PC-9 (cell line): Measurements from ENCODE around the gene VSIG10. TPM values are rescaled to one million over a fixed set of nuclear protein-coding genes. Genes with fewer than 3 reads are reported as not detected.
A peak's percentile ranks its signal among the peaks of the same experiment; 100 is the strongest.

Experiments
- BruUV-seq: library from RNA; stranded (reverse); fragments of 400-500 nt; replicated peaks from 2 replicates; lab custom pipeline; 2021; lab: Mats Ljungman, UMichigan
- CTCF ChIA-PET: fragments of 300-600 bp; sonication (Branson Sonifier 250); formaldehyde crosslinking; loops from one replicate; lab custom pipeline; 2022; ENCODE audit warnings: antibody characterized with exemption; lab: Charles Lee
- POLR2A ChIA-PET: fragments of 300-600 bp; sonication (Branson Sonifier 250); formaldehyde crosslinking; loops from one replicate; lab custom pipeline; 2022; ENCODE audit warnings: antibody characterized with exemption; ENCODE audit not compliant: unreplicated experiment; lab: Charles Lee
- DNase-seq, 2 experiments: peaks; one replicate each; pipeline versions ENCODE4 v3.0.0 to v3.0.0-alpha.2; 2015 to 2022; ENCODE audit warnings: mixed read lengths in 1 of 2
- H2AFZ ChIP-seq: fragments of 200-600 bp; sonication (generic); 2 replicates; pipeline ENCODE4 v1.8.1; 2017; ENCODE audit warnings: antibody characterized with exemption
- H3F3A ChIP-seq: fragments of 200-600 bp; sonication (generic); 2 replicates; pipeline ENCODE4 v1.8.1; 2017; ENCODE audit warnings: antibody characterized with exemption, mild to moderate bottlenecking, low read depth; ENCODE audit not compliant: insufficient read depth
- H3K27ac ChIP-seq: fragments of 200-600 bp; sonication (generic); 2 replicates; pipeline ENCODE4 v1.6.1; 2016; ENCODE audit warnings: mixed run types
- H3K27me3 ChIP-seq: fragments of 200-600 bp; sonication (generic); 2 replicates; pipeline ENCODE4 v1.6.1; 2016; ENCODE audit warnings: low read depth, mixed run types; ENCODE audit not compliant: insufficient read depth
- H3K36me3 ChIP-seq: fragments of 200-600 bp; sonication (generic); 2 replicates; pipeline ENCODE4 v1.6.1; 2016; ENCODE audit warnings: low read depth, mixed run types
- H3K4me1 ChIP-seq: fragments of 200-600 bp; sonication (generic); replicated peaks from 2 replicates; pipeline ENCODE4 v1.6.1; 2016; ENCODE audit warnings: mixed run types; ENCODE audit not compliant: insufficient read depth
- H3K4me2 ChIP-seq: fragments of 200-600 bp; sonication (generic); 2 replicates; pipeline ENCODE4 v1.6.1; 2017; ENCODE audit warnings: mixed run types
- H3K4me3 ChIP-seq: fragments of 200-600 bp; sonication (generic); 2 replicates; pipeline ENCODE4 v1.6.1; 2016; ENCODE audit warnings: mixed run types
- H3K79me2 ChIP-seq: fragments of 200-600 bp; sonication (generic); 2 replicates; pipeline ENCODE4 v1.6.1; 2017; ENCODE audit warnings: low read depth, mixed run types
- H3K9me2 ChIP-seq: fragments of 200-600 bp; sonication (generic); 2 replicates; pipeline ENCODE4 v1.8.1; 2017; ENCODE audit warnings: mild to moderate bottlenecking; ENCODE audit not compliant: insufficient read depth
- H3K9me3 ChIP-seq: fragments of 200-600 bp; sonication (generic); 2 replicates; pipeline ENCODE4 v1.8.1; 2016; ENCODE audit warnings: low read depth; ENCODE audit not compliant: insufficient read depth
- H4K20me1 ChIP-seq: fragments of 200-600 bp; sonication (generic); 2 replicates; pipeline ENCODE4 v1.8.1; 2017; ENCODE audit not compliant: insufficient read depth
- CTCF ChIP-seq: fragments of 200-600 bp; sonication (generic); conservative IDR thresholded peaks from 2 replicates; pipeline ENCODE4 v1.6.1; 2017; ENCODE audit warnings: mixed run types, antibody characterized with exemption, mild to moderate bottlenecking, moderate library complexity
- EZH2 ChIP-seq: fragments of 200-600 bp; sonication (generic); IDR thresholded peaks from 2 replicates; pipeline ENCODE4 v1.8.0; 2017; ENCODE audit warnings: antibody characterized with exemption, low read depth
- intact Hi-C: fragments of 100-400 bp; cut with micrococcal nuclease; formaldehyde crosslinking; loops from one replicate; pipeline ENCODE4 v1.10.0; 2022; ENCODE audit not compliant: unreplicated experiment
- total RNA-seq: library from RNA; stranded (reverse); gene quantifications from 2 replicates; pipeline ENCODE4 v1.2.3, GENCODE V29; 2021

Gene VSIG10
- total RNA-seq, 1 experiment from 2014 or later = 45.7 TPM

GRCh38 chr12:118061873-118062843 is 41.7 kb downstream of the VSIG10 start:
- Histone ChIP-seq H3K9me2 (no peaks in the 10 kb centered on the region), H3K9me3 (no peaks in the 10 kb centered on the region), H3K4me2 (peak overlapping the region; percentile 98), H3K4me3 (peak overlapping the region; percentile 79), H3K4me1 (peaks cover 34% of the 10 kb centered on the region), H2AFZ (peak overlapping the region; percentile 89), H3K79me2 (peaks cover 45% of the 10 kb centered on the region), H3K27me3 (no peaks in the 10 kb centered on the region), H3K27ac (peak overlapping the region; percentile 94), H3F3A (peaks cover 26% of the 10 kb centered on the region), H3K36me3 (no peaks in the 10 kb centered on the region), H4K20me1 (no peaks in the 10 kb centered on the region)
- ChIA-PET CTCF (interaction anchor here (0.6 to 0.7 kb wide), 4 partner anchors 29 to 1891 kb away, joined by 5 to 16 read pairs (median 9); no protein-coding TSS in a partner anchor), POLR2A (interaction anchor here (0.5 to 0.7 kb wide), 4 partner anchors 9 to 419 kb away, joined by 3 to 11 read pairs (median 6); partner anchors contain the start of gene VSIG10)
- BruUV-seq = TSS peak; percentile 71
- TF ChIP-seq CTCF = no peak
- TF ChIP-seq EZH2 = no peak
- DNase-seq = peak; percentile 48 to 64
- intact Hi-C loops = loop anchor here (1.0 to 2.0 kb wide), 6 partner anchors 10 to 315 kb away; partner anchors contain the start of genes KSR2, PEBP1 and RFC5

- no TSS peak for BruUV-seq
- peak in 1 of 2 experiments; percentile 55 for DNase-seq
- POLR2A ChIA-PET = interaction anchor here (0.7 kb wide), 1 partner anchor 92 kb away, joined by 4 read pairs; the partner anchor contains the start of gene KSR2
Measured at GRCh38 chr12:118061011-118061872, 42.6 kb downstream of the VSIG10 start, which contains the start of gene WSB2. TSS of gene WSB2 (minus strand) at chr12:118061179. CDS start at chr12:118061048, 131 bp downstream.

More at GRCh38 chr12:118061011-118061872, 42.6 kb downstream of the VSIG10 start, which contains the start of gene WSB2:
- no peaks in the 10 kb centered on the region for H3K27me3 ChIP-seq
- peak within 1 kb of the TSS; percentile 89 for H2AFZ ChIP-seq
- H3K4me2 ChIP-seq = peak within 1 kb of the TSS; percentile 98
- intact Hi-C loops = loop anchor here (1.0 to 2.0 kb wide), 2 partner anchors 9 to 92 kb away; partner anchors contain the start of gene KSR2
- no peaks in the 10 kb centered on the region for H3K9me3 ChIP-seq
- peaks cover 45% of the 10 kb centered on the region for H3K79me2 ChIP-seq
- no peak for TF ChIP-seq EZH2
- no peak for TF ChIP-seq CTCF
- CTCF ChIA-PET = interaction anchor here (0.6 to 0.7 kb wide), 6 partner anchors 27 to 1892 kb away, joined by 3 to 16 read pairs (median 6); no protein-coding TSS in a partner anchor
- H3K4me1 ChIP-seq = peaks cover 34% of the 10 kb centered on the region
- H3F3A ChIP-seq = peaks cover 31% of the 10 kb centered on the region
- H4K20me1 ChIP-seq = no peaks in the 10 kb centered on the region
- H3K9me2 ChIP-seq = no peaks in the 10 kb centered on the region
- peak within 1 kb of the TSS; percentile 79 for H3K4me3 ChIP-seq
- peak within 1 kb of the TSS; percentile 94 for H3K27ac ChIP-seq
- H3K36me3 ChIP-seq = no peaks in the 10 kb centered on the region
